ENCODE results near the gene RNF213.

DNA sequence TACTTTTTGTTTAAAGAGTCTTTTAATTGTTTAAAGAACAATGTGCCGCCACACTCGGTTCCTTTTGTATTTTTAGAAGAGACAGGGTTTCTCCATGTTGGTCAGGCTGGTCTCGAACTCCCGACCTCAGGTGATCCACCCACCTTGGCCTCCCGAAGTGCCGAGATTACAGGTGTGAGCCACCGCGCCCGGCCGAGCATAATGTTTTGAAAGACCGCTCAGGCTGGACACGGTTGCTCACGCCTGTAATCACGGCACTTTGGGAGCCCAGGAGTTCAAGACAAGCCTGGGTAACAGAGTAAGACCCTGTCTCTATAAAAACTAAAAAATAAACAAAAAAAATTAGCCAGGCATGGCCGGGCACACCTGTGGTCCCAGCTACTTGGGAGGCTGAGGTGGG is 59.8 kb downstream of the RNF213 start:
- TF ChIP-seq POLR2A (IDR thresholded peaks at IDR 0.05) (no peak), EP300 (IDR thresholded peaks at IDR 0.05) (no peak)
